GM11168 (cell line): ENCODE data around the gene CAMTA1.
"Not testable (repeated sequence)": the region's sequence is repeated elsewhere in the genome, so short reads cannot be mapped to it uniquely, and the experiment has no call there.

Experiments used
- in situ Hi-C: fragments of 300-500 bp; cut with MboI; formaldehyde crosslinking; loops from one replicate; pipeline ENCODE4 v1.12.0; 2022; ENCODE audit warnings: low sequenced_read_pairs; ENCODE audit not compliant: unreplicated experiment

The CAMTA1 gene

DNA sequence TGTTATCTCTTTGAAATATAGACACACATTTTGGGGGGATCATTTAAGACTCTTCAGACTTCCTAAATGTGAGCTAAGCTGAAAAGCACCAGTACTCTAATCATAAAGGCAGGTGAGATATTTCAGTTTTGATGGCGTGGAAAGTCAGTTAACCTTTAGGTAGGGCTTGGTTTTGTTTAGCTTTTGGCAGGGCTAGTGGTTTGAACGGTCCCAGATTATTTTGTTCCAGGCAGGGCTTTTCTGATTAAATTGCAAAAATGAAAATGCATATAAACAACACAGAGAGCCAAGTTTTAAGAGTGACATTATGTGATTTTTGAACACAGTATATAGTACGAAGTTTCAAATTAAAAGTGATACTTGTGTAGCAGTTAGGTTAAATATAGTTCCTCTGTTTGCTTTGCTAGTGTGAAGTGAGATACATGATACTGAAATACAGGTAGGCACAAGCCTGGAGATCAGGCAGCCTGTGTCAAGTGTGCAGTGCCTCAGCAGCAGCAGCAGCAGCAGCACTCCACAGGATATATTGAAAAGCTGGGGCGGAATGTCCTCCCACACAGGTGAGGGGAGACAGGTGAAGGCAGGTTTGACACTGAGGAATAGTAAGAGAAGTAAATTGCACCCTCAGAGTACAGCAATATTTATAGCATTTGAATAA is 47.4 kb downstream of the CAMTA1 start:
- in situ Hi-C loops = no loop called here

DNA sequence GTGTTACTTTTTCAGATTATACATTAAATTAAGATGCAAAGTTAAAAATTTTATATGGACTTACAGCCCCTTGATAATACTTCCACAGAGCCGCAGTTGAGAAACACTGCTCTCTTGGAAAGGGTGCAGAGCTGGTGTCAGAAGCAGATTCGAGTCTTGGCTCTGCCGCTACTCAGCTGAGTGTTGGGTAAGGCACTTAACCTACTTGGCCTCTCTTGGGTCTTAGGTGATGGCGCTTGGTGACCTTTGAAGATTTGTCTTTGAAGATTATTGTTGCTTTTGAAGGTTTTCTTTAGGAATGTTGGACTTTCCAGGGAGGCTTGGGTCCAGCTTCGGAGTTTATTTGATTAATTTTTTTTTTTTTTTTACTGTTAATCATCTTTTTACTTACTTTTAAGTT is 48.5 kb downstream of the CAMTA1 start:
- in situ Hi-C loops = no loop called here

GRCh38 chr1:6834366-6834765 is 49.1 kb downstream of the CAMTA1 start:
- in situ Hi-C loops = no loop called here

DNA sequence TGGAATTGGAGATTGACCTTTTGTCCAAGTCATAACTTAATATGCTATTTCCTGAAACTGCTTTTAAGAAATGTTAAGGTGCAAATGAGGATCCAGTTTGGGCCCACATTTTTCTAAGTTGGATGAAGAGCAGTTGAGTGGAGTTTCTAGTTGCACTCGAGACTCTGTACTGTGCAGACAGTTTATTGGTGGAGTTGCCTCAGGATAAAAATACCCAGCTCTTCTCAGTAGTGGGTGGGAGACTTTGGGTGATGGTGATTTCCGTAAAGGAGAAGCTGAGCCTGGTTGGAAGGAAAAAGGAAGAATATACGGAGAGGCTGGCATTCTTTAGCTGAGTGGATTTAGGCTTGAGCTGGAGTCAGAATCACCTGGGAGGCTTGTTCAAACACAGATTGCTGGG is 49.9 kb downstream of the CAMTA1 start:
- in situ Hi-C loops = no loop called here

- in situ Hi-C loops = no loop called here
These were observed 57.0 kb downstream of the CAMTA1 start for GRCh38 chr1:6842301-6842700.

GRCh38 chr1:6845786-6846185 is 60.5 kb downstream of the CAMTA1 start:
- in situ Hi-C loops = not testable (repeated sequence)

DNA sequence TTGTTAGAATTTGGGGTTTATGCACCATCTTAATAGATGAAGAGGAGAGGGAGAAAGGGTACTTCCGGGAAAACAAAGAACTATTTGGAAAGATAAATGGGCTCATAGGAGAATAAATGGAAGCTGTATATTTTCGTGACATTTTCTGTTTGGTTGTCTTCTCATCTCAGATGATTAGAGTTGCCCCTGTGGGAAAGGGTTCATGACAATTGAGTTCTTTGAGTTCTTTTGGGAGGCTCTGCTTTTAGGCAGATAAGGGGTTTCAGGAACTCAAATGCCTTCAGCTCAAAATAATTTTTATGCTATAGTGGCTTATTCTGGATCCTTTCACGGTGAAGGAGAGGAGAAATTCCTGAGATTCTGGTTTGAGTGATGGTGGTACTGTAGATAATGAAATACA is 63.6 kb downstream of the CAMTA1 start:
- in situ Hi-C loops = no loop called here

GRCh38 chr1:6850537-6850936 is 65.3 kb downstream of the CAMTA1 start:
- in situ Hi-C loops = no loop called here

DNA sequence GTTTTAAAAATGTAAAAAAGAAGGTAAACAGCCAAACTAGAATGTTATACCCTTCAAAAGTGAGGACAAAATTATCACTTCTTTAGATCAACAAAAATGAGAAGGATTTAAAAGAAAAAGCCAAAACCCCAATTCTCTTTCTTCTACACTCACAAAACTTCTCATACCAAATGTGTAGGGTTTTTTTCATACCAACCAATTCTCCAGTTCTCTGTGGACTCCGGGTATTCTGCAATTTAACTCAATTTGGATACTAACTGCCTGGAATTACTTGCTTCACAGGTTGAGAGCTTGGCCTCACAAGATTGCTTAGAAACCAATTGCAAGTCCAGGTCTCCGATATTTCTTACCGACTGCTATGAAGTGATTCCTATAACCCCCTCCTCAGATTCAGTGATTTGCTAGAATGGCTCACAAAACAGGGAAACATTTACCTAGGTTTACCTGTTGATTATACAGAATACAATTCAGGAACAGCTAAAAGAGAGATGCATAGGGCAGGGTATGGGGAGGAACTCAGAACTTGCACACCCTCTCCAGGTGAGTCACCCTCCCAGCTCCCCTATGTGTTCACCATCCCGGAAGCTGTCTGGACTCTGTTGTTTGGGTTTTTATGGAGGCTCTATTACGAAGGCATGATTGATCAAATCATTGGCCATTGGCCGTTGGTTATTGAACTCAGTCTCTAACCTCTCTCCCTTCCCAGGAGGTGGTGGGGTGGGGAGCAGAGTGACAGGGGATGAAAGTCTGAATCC is 67.1 kb downstream of the CAMTA1 start:
- in situ Hi-C loops = no loop called here

- in situ Hi-C loops = no loop called here
These were observed 68.9 kb downstream of the CAMTA1 start for GRCh38 chr1:6854166-6854565.

DNA sequence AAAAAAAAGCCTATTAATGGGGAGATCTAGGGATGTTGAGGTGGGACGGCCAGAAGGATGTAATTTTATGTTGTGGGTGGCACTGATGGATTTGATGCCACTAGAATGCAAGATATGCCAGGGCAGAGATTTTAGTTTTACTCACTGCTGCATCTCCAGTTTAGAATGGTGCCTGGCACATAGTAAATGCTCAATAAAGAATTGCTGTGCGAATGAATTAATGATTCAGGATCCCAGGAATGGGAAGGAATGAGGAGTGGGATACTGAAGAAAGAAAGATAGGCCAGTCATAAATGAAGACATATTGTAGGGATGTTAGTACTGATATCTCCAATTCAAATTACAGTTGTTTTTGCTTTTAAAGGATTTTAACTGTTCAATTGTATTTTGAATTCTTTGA is 72.6 kb downstream of the CAMTA1 start:
- in situ Hi-C loops = no loop called here

DNA sequence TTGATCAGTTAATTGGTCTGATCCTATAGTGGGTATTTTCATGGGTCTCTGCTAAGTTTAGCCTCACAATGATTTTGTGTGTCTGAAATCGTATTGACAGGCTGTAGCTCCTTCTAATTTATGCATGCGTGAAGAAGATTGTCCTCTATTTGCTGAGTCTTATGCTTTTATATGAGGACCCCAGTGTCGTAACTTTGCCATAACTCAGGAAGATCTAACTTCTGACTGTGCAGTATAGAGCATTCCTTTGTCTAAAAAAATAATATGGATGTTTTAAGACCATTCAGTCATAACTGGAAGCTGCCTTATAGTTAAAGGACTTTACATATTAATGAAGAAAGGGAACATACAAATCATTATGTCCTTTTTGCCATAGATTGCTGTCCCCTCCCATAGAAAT is 73.3 kb downstream of the CAMTA1 start:
- in situ Hi-C loops = no loop called here

DNA sequence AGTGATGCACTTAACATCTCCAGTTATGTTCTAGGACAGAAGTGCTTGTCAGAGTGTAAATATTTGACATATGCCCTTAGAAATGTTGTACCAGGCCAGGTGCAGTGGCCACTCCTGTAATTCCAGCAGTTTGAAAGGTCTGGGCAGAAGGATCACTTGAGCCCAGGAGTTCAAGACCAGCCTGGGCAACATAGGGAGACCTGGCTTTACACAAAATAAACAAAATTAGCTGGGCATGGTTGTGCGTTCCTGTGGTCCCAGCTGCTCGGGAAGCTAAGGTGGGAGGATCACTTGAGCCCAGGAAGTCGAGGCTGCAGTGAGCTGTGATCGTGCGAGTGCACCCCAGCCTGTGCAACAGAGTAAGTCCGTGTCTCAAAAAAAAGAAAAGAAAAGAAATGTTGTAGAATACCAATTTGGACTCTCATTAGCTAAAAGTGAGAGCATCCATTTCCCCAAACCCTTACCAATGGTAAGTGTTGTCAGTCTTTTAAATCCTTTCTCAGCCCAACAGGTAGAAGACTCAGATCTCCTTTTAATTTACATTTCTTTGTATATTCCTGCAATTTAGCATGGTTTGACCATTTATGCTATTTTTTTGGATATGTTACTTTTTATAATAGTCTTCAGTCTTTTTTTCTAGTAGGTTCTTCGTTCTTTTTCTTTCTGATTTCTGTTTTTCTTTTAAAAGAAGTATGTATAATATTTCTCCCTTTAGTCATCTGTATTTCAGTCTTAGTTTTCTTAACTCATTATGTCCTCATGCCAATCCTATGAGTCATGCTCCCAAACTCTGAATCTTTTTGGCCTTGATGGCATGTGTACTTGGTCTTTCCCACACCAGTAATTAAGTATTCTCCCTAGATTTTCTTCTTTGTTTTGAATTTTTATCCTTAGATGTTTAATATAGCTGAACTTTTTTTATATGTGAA is 74.4 kb downstream of the CAMTA1 start:
- in situ Hi-C loops = no loop called here

DNA sequence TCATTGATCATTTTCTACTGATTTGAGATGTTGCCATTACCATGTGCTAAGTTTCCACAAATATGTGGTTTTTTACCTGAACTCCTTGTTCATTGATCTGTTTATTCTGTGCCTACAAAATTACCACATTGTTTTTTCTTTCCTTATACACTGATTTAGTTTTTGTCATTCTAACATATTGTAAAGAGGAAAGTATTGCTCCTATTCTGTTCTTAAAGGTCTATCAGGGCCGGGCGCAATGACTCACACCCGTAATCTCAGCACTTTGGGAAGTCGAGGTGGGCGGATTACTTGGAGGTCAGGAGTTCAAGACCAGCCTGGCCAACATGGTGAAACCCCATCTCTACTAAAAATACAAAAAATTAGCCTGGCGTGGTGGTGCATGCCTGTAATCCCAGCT is 75.1 kb downstream of the CAMTA1 start:
- in situ Hi-C loops = no loop called here

DNA sequence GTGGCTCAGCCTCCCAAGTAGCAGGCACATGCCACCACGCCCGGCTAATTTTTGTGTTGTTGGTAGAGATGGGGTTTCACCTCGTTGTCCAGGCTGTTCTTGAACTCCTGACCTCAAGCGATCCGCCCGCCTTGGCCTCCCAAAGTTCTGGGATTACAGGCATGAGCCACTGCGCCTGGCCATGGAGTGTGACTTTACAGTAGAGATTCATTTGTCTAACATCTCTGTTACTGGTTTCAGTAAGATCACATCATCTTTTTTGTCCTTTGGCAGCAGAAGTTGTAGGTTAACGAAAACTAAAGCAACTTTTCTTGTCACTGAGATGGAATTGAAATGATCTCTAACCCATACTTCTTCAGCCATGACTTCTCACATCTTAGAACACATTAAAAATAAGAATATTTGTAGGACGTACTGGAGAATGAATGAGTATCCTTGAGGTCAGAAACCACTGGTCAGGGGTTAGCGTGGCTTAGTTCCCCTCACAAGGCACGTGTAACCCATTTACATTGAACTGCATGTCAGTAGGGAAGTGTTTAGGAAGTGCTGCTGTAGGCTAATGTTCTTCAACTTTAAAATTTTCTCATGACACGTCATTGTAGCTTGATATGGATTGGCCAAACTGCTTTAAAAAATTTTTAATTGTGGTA is 75.9 kb downstream of the CAMTA1 start:
- in situ Hi-C loops = no loop called here

GRCh38 chr1:6862906-6863305 is 77.7 kb downstream of the CAMTA1 start:
- in situ Hi-C loops = no loop called here

DNA sequence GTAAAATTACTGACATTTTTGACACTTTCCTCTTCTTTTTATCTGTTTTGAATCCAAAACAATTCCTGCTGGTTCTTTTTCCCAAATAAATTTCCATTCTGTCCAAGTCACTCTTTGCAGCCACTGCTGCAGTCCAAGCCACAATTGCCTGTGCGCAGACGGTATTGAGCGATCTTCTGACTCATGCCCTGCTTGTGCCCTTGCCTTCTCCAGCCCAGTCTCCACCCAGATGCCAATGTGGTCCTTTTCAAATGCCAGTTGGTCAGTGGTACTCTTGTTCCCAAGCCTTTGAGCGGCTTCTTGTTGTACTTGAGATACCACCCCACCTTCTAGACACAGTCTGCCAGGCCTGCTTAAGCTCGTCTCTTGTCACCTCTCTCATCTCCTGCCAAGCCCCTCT is 78.9 kb downstream of the CAMTA1 start:
- in situ Hi-C loops = no loop called here

GRCh38 chr1:6866825-6867224 is 81.6 kb downstream of the CAMTA1 start:
- in situ Hi-C loops = no loop called here

- in situ Hi-C loops = no loop called here
These were observed 82.1 kb downstream of the CAMTA1 start for GRCh38 chr1:6867321-6867720.
